Stimulated activated CD8-positive, alpha-beta memory T cell treated with anti-CD3 and anti-CD28 coated beads, Interleukin-7, amount 100 ng/mL, for 48 hours (primary cell): ENCODE results near the gene PLCG1.
"Not testable (repeated sequence)": the region's sequence is repeated elsewhere in the genome, so short reads cannot be mapped to it uniquely, and the experiment has no call there.

Experiments used
- DNase-seq, 2 donors: peaks; one replicate each; pipeline ENCODE4 v3.0.0-alpha.2; 2020; ENCODE audit warnings: low read depth in 1 of 2; ENCODE audit errors: extremely low read depth in 1 of 2

PLCG1 gene

DNA sequence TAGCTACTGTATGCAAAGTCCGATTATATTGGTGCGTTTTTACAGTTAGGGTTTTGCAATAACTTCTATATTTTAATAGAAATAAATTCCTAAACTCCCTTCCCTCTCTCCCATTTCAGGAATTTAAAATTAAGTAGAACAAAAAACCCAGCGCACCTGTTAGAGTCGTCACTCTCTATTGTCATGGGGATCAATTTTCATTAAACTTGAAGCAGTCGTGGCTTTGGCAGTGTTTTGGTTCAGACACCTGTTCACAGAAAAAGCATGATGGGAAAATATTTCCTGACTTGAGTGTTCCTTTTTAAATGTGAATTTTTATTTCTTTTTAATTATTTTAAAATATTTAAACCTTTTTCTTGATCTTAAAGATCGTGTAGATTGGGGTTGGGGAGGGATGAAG is 13.7 kb upstream of the PLCG1 start:
- DNase-seq, result no peak

- DNase-seq, result no peak
These were observed 12.8 kb upstream of the PLCG1 start for GRCh38 chr20:41124451-41125094.

DNA sequence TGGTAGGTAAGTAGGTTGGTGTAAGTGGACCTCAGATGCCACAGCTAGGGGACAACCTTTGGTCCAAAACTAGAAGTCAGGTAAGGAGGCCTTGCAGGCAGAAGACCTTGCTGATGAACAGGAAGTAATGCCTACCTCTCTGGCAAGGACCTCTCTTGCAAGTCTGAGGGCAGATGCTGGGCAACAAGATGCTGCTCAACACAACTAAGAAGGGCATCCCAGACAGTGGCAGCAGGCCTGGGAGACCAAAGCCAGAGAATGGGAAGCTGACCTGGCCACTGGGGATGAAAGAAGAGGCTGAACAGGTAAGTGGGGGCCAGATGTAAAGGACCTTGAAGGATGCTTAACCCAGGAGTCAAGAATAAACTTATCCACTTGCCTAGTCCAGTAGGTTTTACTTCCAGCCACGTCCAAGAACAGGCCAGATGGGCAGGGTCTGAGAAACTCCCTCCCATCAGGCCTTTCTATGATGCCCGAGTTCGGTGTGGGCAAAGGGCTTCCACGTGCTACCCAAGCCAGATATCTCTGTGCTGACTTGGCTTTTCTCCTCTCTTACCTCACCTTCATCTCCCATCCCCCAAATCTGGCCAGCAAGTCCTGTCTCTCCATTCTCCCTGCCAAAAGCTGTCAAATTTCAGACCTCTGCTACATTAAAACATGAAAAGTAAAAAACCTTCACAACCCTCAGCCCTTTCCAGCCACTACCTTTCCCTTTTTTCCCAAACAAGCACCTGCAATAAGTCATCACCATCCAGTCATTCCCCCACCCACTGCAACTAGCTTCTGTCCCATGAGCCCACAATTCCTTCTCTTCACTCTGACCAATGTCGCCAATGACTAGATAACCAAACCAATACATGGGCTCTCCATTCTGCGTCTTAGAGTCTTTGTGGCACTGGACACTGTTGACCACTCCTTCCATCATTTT is 11.5 kb upstream of the PLCG1 start:
- no peak for DNase-seq

- DNase-seq, result no peak
These were observed 10.6 kb upstream of the PLCG1 start for GRCh38 chr20:41126719-41127118.

DNA sequence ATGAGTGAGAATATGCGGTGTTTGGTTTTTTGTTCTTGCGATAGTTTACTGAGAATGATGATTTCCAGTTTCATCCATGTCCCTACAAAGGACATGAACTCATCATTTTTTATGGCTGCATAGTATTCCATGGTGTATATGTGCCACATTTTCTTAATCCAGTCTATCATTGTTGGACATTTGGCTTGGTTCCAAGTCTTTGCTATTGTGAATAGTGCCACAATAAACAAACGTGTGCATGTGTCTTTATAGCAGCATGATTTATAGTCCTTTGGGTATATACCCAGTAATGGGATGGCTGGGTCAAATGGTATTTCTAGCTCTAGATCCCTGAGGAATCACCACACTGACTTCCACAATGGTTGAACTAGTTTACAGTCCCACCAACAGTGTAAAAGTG is 9.0 kb upstream of the PLCG1 start:
- not testable (repeated sequence) for DNase-seq

DNA sequence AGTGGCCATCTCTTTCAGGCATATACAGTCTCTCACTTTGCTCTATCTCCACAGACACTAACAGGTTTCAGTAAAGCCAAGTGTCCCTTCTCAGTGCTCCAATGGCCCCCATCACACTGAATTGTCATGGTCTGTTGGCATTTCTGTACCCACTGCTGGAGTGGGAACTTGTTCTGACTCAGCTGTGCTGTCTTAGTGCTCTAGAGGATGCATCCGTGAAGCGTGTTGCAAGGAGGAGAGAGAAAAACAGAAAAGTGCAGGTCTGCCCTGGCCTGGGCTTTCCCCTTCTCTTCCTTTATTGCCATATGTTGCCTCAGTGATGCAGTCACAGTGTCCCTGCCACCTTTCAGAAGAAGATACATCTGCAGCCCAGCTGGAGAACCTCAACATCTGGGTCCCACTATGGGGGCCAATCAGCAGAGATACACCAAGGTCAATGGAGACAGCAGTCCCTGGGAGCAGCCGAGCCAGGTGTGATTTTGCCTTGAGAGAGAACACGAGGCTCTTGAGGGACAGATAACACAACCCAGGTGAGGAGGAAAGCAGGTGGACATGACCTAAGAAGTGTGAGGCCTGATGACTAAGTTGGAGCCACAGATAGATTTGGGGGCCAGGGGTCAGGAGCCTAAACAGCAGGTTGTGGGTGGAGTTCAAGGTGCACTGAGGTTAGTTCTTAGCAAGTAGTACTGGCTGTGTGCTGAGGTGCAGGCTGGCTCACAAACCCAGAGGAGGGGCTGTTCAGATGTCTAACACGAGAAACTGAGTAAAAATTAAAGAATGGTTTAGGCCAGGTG is 5.6 kb upstream of the PLCG1 start:
- no peak for DNase-seq

DNA sequence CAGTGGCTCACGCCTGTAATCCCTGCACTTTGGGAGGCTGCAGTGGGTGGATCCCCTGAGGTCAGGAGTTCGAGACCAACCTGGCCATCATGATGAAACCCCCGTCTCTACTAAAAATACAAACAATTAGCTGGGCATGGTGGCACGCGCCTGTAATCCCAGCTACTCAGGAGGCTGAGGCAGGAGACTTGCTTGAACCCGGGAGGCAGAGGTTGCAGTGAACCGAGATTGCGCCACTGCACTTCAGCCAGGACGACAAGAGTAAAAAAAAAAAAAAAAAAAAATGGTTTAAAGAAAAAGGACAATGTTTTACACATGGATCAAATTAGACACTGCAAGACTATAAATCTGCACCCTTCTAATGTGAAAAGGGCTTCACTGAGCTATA is 5.0 kb upstream of the PLCG1 start:
- not testable (repeated sequence) for DNase-seq

DNA sequence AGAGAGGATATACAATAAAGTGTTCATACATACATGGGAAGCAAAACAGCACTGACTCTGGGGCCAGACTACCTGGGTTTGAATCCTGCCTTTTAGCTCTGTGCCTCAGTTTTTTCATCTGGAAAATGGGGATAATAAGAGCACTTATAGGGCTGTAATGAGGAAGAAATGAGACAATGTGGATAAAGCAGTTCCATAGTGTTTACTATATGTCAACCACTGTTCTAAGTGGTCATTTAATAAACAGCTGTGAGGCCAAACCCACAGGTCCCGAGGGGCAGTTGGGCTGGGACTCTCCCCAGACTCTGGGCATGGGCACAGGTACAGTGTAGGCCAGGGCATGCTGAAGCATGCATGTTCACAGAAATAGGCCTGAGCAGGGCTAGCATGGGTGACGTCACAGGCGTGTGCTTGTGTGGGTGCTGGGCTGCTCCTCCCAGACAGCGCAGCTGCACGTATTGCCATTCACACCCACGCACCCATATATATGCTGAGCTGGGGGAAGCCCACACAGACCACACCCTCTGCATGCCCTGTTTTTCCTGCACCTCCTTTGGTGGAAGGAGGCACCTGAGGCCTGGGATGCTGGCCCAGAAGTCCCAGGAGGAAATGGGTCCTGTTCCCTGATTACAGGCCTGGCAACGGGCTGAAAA is 3.5 kb upstream of the PLCG1 start:
- DNase-seq, result no peak

DNA sequence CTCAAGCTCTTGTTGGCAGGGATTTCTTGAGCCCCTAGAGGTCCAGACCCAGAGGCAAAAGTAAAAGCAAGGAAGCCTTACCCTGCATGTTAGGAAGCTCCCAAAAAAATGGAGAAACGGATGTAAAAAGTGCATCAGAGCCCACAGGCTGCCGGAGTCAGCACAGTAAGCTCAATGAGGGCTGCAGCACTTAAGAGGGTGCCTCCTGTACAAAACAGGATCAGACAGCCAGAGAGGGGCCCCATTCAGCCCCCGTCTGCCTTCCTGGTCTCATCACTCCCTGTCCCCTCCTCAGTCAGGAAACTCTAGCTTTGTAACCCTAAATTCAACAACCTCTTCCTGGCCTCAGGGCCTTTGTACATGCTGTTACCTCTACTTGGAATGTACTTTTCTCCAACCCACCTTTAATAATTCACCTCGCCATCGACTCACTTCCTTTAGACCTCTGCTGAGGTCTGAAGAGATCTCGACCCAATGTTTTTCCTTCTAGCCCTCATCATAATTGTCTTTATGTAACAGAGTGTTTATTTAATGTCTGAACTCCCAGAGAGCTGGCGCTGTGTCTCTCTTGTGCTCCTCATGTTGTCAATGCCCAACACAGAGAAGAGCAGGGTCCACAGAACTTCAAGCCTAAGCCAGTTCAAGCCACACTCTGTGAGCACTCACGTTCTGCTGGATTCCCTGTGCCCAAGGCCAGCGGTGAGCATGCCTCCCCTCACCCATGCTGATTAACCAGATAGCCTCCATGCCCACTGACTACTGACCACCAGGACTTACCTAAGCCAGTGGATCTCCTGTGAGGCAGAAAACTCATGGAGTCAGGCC is 2.8 kb upstream of the PLCG1 start:
- DNase-seq, result no peak

DNA sequence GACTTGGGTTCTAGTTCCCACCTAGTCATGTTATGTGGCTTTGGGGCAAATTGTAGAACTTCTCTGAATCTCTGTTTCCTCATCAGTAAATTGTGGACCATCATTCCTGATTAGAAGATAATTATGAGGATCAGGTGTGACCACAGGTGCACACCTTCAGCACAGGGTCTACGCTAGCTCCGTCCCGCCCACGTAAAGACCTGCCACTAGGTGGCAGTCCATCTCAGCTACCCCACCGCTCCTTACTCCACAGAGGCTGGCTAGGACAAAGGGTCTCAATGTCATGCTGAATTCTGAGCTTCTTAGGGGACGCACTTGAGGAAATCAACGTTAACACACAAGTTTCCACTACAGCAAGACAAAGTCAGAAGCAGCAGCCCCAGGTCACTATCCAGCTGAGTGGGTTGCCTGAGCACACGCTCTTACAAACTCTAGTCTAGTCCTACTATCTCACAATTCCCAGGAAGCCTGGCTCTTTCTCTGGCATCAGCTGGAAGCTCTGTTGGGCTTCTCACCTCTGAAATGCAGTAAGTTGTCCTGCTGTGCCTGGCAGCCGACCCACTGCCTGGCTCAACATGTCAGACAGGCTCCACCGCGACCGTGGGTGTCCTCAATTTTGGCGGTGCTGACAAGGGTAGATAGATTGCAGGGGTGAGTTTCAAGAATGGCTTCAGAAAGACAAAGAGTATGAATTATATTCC is 2.0 kb upstream of the PLCG1 start:
- DNase-seq, result peak in 1 of 2 donors; percentile 53

- DNase-seq, result no peak
These were observed 1.3 kb upstream of the PLCG1 start for GRCh38 chr20:41135888-41136679.

- peak; percentile 56 to 59 for DNase-seq
These were observed 501 bp downstream of the PLCG1 start for GRCh38 chr20:41137614-41138474.

DNA sequence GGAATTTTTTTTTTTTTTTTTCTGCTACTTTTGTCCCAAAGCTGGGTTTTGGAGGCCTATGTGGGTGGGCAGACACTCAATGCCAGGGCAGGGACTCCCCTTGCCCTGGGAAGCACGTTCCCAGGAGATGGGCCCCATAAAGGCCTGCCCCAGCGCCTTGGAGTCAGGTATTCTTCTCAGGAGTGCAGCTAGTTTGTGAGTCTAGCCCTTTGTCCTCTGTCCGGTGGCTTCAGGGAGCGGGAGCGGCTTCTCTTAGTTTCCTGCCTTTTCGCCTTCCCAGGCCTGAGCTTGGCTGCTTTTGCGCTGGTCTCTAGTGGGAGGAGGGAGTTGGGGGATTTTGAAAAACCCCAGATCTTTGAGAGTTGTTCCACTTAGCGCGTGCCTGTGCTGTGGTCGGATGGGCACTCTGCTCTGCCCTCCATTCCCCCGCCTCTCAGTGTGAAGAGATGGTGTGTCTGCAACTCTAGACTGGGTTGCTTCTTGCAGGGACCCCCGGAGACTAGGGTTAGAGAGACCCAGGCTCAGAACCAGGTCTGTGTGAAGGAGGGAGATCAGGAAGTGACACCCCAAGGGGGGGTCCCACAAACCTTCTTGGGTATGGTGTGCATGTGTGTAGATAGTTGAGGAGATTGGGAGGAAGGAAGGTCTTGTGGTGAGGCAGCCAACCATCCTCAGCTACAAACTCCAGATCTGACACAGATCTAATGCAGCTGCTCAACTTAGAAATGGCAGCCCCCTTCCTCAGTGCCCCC is 1.3 kb downstream of the PLCG1 start:
- DNase-seq, result no peak

- no peak for DNase-seq
These were observed 2.1 kb downstream of the PLCG1 start for GRCh38 chr20:41139227-41140093.

DNA sequence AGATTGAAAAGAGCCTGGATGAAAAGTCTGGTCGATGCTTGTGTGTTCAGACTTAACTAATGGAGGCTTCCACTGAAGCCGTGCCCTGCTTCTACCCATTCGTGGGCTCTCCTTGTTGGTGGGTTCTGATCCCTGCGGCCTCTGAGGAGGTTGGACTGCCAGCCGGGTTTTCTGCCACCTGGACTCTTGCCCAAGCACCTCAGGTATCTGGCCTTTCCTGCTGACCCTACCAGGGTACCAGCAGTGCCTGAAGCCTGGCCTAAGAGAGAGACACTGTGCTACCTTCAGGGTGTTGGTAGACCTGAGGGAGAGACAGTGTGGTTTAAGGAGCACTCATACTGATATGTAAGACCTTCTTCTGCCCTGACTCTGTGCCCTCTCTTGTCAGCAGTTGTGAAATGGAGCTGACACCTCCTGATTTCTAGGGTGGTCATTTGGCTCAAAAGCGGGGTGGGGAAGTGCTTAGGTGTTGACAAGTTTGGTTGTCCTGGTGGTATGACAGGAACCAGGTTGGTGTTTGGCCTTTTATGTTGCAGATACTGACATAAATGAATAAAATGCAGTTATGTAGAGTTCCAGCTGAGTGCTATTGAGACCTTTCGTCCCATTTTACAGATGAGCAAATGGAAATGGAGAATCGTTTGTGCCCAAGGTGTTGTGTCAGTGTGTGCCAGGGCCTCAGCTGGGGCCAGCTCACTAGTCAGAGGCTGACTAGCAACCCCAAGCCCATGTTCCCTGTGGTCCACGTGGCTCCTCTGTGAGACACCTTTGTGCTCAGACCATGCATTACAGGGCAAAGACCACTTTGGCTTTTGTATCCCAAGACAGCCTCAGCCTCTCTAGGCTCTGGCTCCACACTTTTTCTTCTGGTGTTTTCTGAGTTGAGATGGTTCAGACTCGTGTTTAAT is 3.1 kb downstream of the PLCG1 start:
- no peak for DNase-seq
